WTC11 (cell line): ENCODE measurements around the gene TTN. TPM values are rescaled to one million over a fixed set of nuclear protein-coding genes. Genes with fewer than 3 reads are reported as not detected.
A peak's percentile ranks its signal among the peaks of the same experiment; 100 is the strongest.

Experiments
- ATAC-seq: fragments of 200-7000 bp; cut with Tn5 transposase; 2 replicates; pipeline ENCODE4 v1.10.0; 2021; ENCODE audit warnings: mild to moderate bottlenecking, moderate library complexity
- CTCF ChIA-PET: fragments of 300-600 bp; sonication (Branson Sonifier 250); formaldehyde crosslinking; loops from one replicate; lab custom pipeline; 2021; ENCODE audit warnings: antibody characterized with exemption; lab: Charles Lee
- POLR2A ChIA-PET: fragments of 350-600 bp; sonication (Branson Sonifier 250); formaldehyde crosslinking; loops from one replicate; lab custom pipeline; 2021; ENCODE audit warnings: antibody characterized with exemption; lab: Charles Lee
- DNase-seq: peaks from one replicate; pipeline ENCODE4 v3.0.0; 2021; ENCODE audit warnings: low spot score
- H3K27ac Mint-ChIP-seq: 2 replicates; pipeline ENCODE4 v1.8.0; 2021; ENCODE audit warnings: mixed read lengths
- H3K27me3 Mint-ChIP-seq: 2 replicates; pipeline ENCODE4 v1.8.0; 2021; ENCODE audit warnings: low read depth, mild to moderate bottlenecking, moderate library complexity, mixed read lengths
- H3K36me3 Mint-ChIP-seq: 2 replicates; pipeline ENCODE4 v1.8.0; 2021; ENCODE audit warnings: mixed read lengths
- H3K4me1 Mint-ChIP-seq: 2 replicates; pipeline ENCODE4 v1.8.0; 2022; ENCODE audit warnings: mixed read lengths
- H3K4me3 Mint-ChIP-seq: 2 replicates; pipeline ENCODE4 v1.8.0; 2021; ENCODE audit warnings: mild to moderate bottlenecking, moderate library complexity, mixed read lengths
- H3K9me3 Mint-ChIP-seq: 2 replicates; pipeline ENCODE4 v1.8.0; 2021; ENCODE audit warnings: mixed read lengths
- FOXK1 ChIP-seq: sonication (generic); formaldehyde crosslinking; IDR thresholded peaks from 2 replicates; pipeline ENCODE4 v1.8.0; 2022; ENCODE audit warnings: mild to moderate bottlenecking, moderate library complexity, missing genetic modification reagents
- FOXP1 ChIP-seq: sonication (generic); formaldehyde crosslinking; IDR thresholded peaks from 2 replicates; pipeline ENCODE4 v1.8.0; 2022; ENCODE audit warnings: missing genetic modification reagents, mild to moderate bottlenecking, moderate library complexity, borderline replicate concordance
- HMGA2 ChIP-seq: fragments of 250-450 bp; sonication (Bioruptor Pico); IDR thresholded peaks from 2 replicates; pipeline ENCODE4 v1.4.0; 2021; ENCODE audit warnings: mild to moderate bottlenecking, moderate library complexity
- JAZF1 ChIP-seq: fragments of 250-450 bp; sonication (Bioruptor Pico); IDR thresholded peaks from 2 replicates; pipeline ENCODE4 v1.9.0; 2021; ENCODE audit warnings: moderate library complexity, mild to moderate bottlenecking, inconsistent platforms
- JUN ChIP-seq: sonication (generic); formaldehyde crosslinking; IDR thresholded peaks from 2 replicates; pipeline ENCODE4 v1.8.0; 2023; ENCODE audit warnings: mild to moderate bottlenecking, missing genetic modification reagents
- NR1H2 ChIP-seq: sonication (generic); formaldehyde crosslinking; IDR thresholded peaks from 2 replicates; pipeline ENCODE4 v1.9.0; 2021; ENCODE audit warnings: mild to moderate bottlenecking, moderate library complexity, missing genetic modification reagents
- NR3C1 ChIP-seq: sonication (generic); formaldehyde crosslinking; conservative IDR thresholded peaks from 2 replicates; pipeline ENCODE4 v1.8.1; 2023; ENCODE audit warnings: low read depth, mild to moderate bottlenecking, missing genetic modification reagents
- ZBTB21 ChIP-seq: sonication (generic); formaldehyde crosslinking; IDR thresholded peaks from 2 replicates; pipeline ENCODE4 v1.8.1; 2023; ENCODE audit warnings: mild to moderate bottlenecking, missing genetic modification reagents, borderline replicate concordance
- ZNF121 ChIP-seq: sonication (generic); formaldehyde crosslinking; IDR thresholded peaks from 2 replicates; pipeline ENCODE4 v1.8.0; 2023; ENCODE audit warnings: missing genetic modification reagents
- ZNF219 ChIP-seq: sonication (generic); formaldehyde crosslinking; IDR thresholded peaks from 2 replicates; pipeline ENCODE4 v1.8.0; 2023; ENCODE audit warnings: missing genetic modification reagents, mild to moderate bottlenecking, borderline replicate concordance
- ZNF232 ChIP-seq: sonication (generic); formaldehyde crosslinking; IDR thresholded peaks from 2 replicates; pipeline ENCODE4 v1.8.0; 2022; ENCODE audit warnings: mild to moderate bottlenecking, missing genetic modification reagents
- ZNF396 ChIP-seq: fragments of 250-450 bp; sonication (Bioruptor Pico); IDR thresholded peaks from 2 replicates; pipeline ENCODE4 v1.8.0; 2021; ENCODE audit warnings: mild to moderate bottlenecking, moderate library complexity, borderline replicate concordance
- ZNF416 ChIP-seq: fragments of 250-450 bp; sonication (Bioruptor Pico); IDR thresholded peaks from 2 replicates; pipeline ENCODE4 v1.9.0; 2021; ENCODE audit warnings: mild to moderate bottlenecking, inconsistent platforms
- ZNF671 ChIP-seq: fragments of 250-450 bp; sonication (Bioruptor Pico); IDR thresholded peaks from 2 replicates; pipeline ENCODE4 v1.8.0; 2021; ENCODE audit warnings: mild to moderate bottlenecking
- total RNA-seq: library from RNA; stranded (reverse); gene quantifications from 3 replicates; pipeline ENCODE4 v1.2.3, GENCODE V29; 2021
- TF ChIP-seq, protein P1 (sequence below): fragments of 250-450 bp; sonication (Bioruptor Pico); IDR thresholded peaks from 2 replicates; pipeline ENCODE4 v1.9.0; 2021; ENCODE audit warnings: mild to moderate bottlenecking, borderline replicate concordance
- TF ChIP-seq, protein P2 (sequence below): sonication (generic); formaldehyde crosslinking; IDR thresholded peaks from 2 replicates; pipeline ENCODE4 v1.8.1; 2022; ENCODE audit warnings: missing genetic modification reagents, borderline replicate concordance
- TF ChIP-seq, protein P3 (sequence below): fragments of 200-600 bp; IDR thresholded peaks from 2 replicates; pipeline ENCODE4 v1.8.0; 2022; ENCODE audit warnings: antibody characterized with exemption
- TF ChIP-seq, protein P4 (sequence below): fragments of 250-450 bp; sonication (Bioruptor Pico); IDR thresholded peaks from 2 replicates; pipeline ENCODE4 v2.1.2; 2022; ENCODE audit warnings: mild to moderate bottlenecking, moderate library complexity
- TF ChIP-seq, protein P5 (sequence below): sonication (generic); formaldehyde crosslinking; IDR thresholded peaks from 2 replicates; pipeline ENCODE4 v1.8.0; 2023; ENCODE audit warnings: mild to moderate bottlenecking, missing genetic modification reagents

Gene TTN
- total RNA-seq, 1 experiment from 2014 or later: 4.7 TPM

DNA sequence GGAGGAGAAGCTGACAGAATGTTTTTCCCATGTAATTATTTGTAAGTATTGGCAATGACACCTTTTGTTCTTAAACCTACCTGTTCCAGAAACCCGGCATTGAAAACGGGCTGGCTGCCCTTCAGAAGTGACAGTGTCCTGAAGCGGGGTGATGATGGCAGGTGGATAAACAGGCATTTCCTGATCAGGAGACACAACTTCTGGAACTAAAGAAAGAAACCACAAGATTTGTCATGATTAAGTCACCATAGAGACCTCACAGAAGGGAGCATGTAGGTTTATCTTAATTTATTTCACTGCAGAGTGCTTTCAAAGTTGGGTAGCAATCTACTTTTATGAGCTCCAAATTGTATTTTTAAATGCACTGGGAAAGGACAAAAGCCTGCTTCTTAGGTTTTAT is 43.1 kb downstream of the TTN start:
- ChIA-PET CTCF (no interaction called here), POLR2A (no interaction called here)
- TF ChIP-seq ZNF232 (CRISPR knock-in tag): no peak
- TF ChIP-seq, protein P1, sequence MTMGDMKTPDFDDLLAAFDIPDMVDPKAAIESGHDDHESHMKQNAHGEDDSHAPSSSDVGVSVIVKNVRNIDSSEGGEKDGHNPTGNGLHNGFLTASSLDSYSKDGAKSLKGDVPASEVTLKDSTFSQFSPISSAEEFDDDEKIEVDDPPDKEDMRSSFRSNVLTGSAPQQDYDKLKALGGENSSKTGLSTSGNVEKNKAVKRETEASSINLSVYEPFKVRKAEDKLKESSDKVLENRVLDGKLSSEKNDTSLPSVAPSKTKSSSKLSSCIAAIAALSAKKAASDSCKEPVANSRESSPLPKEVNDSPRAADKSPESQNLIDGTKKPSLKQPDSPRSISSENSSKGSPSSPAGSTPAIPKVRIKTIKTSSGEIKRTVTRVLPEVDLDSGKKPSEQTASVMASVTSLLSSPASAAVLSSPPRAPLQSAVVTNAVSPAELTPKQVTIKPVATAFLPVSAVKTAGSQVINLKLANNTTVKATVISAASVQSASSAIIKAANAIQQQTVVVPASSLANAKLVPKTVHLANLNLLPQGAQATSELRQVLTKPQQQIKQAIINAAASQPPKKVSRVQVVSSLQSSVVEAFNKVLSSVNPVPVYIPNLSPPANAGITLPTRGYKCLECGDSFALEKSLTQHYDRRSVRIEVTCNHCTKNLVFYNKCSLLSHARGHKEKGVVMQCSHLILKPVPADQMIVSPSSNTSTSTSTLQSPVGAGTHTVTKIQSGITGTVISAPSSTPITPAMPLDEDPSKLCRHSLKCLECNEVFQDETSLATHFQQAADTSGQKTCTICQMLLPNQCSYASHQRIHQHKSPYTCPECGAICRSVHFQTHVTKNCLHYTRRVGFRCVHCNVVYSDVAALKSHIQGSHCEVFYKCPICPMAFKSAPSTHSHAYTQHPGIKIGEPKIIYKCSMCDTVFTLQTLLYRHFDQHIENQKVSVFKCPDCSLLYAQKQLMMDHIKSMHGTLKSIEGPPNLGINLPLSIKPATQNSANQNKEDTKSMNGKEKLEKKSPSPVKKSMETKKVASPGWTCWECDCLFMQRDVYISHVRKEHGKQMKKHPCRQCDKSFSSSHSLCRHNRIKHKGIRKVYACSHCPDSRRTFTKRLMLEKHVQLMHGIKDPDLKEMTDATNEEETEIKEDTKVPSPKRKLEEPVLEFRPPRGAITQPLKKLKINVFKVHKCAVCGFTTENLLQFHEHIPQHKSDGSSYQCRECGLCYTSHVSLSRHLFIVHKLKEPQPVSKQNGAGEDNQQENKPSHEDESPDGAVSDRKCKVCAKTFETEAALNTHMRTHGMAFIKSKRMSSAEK (CRISPR knock-in tag): no peak
- TF ChIP-seq, protein P2, sequence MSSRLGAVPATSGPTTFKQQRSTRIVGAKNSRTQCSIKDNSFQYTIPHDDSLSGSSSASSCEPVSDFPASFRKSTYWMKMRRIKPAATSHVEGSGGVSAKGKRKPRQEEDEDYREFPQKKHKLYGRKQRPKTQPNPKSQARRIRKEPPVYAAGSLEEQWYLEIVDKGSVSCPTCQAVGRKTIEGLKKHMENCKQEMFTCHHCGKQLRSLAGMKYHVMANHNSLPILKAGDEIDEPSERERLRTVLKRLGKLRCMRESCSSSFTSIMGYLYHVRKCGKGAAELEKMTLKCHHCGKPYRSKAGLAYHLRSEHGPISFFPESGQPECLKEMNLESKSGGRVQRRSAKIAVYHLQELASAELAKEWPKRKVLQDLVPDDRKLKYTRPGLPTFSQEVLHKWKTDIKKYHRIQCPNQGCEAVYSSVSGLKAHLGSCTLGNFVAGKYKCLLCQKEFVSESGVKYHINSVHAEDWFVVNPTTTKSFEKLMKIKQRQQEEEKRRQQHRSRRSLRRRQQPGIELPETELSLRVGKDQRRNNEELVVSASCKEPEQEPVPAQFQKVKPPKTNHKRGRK (CRISPR knock-in tag): no peak
- DNase-seq (no peak), ATAC-seq (no peak)
- Mint-ChIP-seq H3K4me3 (no peak overlapping the region), H3K4me1 (no peaks in the 10 kb centered on the region), H3K27me3 (no peaks in the 10 kb centered on the region), H3K9me3 (no peaks in the 10 kb centered on the region), H3K36me3 (no peaks in the 10 kb centered on the region), H3K27ac (no peak overlapping the region)

DNA sequence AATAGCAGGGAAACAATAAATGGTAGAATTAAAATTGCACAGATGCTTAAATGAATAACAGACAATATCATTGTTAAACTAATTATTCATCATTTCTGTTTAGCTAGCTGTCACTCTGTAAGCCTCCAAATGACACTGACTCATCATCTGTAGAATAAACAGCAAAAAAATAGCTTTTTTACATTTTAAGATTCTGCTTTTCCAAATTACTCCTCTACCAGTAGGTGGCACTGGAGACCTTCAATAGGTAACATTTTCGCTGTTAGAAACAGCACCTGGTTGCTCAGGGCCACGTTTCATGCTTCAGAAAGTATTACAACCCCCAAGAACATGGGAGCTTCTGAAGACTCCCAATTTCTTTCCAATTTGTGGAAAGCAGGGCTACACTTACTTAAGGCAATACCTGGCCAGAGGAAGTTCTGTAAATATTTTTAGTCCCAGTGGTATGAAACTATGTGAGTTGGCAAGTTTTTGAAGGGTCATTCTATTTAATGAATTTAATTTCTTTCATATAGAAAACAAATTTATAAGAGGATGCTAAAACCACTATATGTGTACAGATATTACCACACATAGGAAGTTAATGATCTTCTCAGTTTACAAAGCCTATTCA is 45.4 kb downstream of the TTN start:
- POLR2A ChIA-PET: no interaction called here
- H3K36me3 Mint-ChIP-seq: no peaks in the 10 kb centered on the region
- no peak overlapping the region for H3K4me3 Mint-ChIP-seq
- peak; percentile 78 for ATAC-seq
- peak; percentile 22 for DNase-seq
- TF ChIP-seq NR3C1 (CRISPR knock-in tag) (no peak), ZNF671 (CRISPR knock-in tag) (no peak), FOXK1 (CRISPR knock-in tag) (no peak)
- TF ChIP-seq, protein P3, sequence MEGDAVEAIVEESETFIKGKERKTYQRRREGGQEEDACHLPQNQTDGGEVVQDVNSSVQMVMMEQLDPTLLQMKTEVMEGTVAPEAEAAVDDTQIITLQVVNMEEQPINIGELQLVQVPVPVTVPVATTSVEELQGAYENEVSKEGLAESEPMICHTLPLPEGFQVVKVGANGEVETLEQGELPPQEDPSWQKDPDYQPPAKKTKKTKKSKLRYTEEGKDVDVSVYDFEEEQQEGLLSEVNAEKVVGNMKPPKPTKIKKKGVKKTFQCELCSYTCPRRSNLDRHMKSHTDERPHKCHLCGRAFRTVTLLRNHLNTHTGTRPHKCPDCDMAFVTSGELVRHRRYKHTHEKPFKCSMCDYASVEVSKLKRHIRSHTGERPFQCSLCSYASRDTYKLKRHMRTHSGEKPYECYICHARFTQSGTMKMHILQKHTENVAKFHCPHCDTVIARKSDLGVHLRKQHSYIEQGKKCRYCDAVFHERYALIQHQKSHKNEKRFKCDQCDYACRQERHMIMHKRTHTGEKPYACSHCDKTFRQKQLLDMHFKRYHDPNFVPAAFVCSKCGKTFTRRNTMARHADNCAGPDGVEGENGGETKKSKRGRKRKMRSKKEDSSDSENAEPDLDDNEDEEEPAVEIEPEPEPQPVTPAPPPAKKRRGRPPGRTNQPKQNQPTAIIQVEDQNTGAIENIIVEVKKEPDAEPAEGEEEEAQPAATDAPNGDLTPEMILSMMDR: peak; percentile 48
- no peaks in the 10 kb centered on the region for H3K9me3 Mint-ChIP-seq
- CTCF ChIA-PET: interaction anchor here (0.6 to 1.2 kb wide), 21 partner anchors 9 to 1175 kb away, joined by 3 to 7 read pairs (median 3); no protein-coding TSS in a partner anchor
- no peaks in the 10 kb centered on the region for H3K4me1 Mint-ChIP-seq
- H3K27ac Mint-ChIP-seq: no peak overlapping the region
- H3K27me3 Mint-ChIP-seq: no peaks in the 10 kb centered on the region

DNA sequence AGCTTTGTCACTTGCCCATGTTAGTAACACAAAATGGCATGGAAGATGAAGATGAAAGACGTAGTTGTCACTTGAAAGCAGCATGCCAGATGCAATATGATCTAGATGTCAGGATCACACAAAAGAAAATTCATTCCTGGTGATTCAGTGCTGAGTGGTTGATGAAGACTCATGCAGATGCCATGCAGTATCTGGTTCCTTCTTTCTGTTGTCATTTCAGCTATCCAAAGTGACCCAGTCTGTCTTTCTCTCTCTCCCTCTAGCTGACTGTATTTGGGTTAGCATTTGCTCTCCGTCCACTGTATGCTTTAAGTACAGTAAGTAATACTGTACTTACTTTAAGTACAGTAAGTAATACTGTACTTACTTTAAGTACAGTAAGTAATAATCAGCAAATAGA is 50.4 kb downstream of the TTN start:
- no peaks in the 10 kb centered on the region for H3K9me3 Mint-ChIP-seq
- ATAC-seq (no peak), DNase-seq (no peak)
- no peak overlapping the region for H3K27ac Mint-ChIP-seq
- H3K36me3 Mint-ChIP-seq: no peaks in the 10 kb centered on the region
- POLR2A ChIA-PET: no interaction called here
- CTCF ChIA-PET: no interaction called here
- H3K4me3 Mint-ChIP-seq: no peak overlapping the region
- no peaks in the 10 kb centered on the region for H3K4me1 Mint-ChIP-seq
- no peaks in the 10 kb centered on the region for H3K27me3 Mint-ChIP-seq
- TF ChIP-seq JAZF1 (CRISPR knock-in tag) (no peak), ZNF396 (no peak), ZBTB21 (CRISPR knock-in tag) (no peak), ZNF121 (no peak), JUN (CRISPR knock-in tag) (no peak), ZNF232 (CRISPR knock-in tag) (no peak), ZNF416 (CRISPR knock-in tag) (no peak), NR1H2 (CRISPR knock-in tag) (no peak), HMGA2 (no peak), FOXP1 (CRISPR knock-in tag) (no peak), ZNF671 (CRISPR knock-in tag) (no peak), ZNF219 (CRISPR knock-in tag) (no peak)
- TF ChIP-seq, protein P4, sequence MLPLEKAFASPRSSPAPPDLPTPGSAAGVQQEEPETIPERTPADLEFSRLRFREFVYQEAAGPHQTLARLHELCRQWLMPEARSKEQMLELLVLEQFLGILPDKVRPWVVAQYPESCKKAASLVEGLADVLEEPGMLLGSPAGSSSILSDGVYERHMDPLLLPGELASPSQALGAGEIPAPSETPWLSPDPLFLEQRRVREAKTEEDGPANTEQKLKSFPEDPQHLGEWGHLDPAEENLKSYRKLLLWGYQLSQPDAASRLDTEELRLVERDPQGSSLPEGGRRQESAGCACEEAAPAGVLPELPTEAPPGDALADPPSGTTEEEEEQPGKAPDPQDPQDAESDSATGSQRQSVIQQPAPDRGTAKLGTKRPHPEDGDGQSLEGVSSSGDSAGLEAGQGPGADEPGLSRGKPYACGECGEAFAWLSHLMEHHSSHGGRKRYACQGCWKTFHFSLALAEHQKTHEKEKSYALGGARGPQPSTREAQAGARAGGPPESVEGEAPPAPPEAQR (CRISPR knock-in tag): no peak
- TF ChIP-seq, protein P5, sequence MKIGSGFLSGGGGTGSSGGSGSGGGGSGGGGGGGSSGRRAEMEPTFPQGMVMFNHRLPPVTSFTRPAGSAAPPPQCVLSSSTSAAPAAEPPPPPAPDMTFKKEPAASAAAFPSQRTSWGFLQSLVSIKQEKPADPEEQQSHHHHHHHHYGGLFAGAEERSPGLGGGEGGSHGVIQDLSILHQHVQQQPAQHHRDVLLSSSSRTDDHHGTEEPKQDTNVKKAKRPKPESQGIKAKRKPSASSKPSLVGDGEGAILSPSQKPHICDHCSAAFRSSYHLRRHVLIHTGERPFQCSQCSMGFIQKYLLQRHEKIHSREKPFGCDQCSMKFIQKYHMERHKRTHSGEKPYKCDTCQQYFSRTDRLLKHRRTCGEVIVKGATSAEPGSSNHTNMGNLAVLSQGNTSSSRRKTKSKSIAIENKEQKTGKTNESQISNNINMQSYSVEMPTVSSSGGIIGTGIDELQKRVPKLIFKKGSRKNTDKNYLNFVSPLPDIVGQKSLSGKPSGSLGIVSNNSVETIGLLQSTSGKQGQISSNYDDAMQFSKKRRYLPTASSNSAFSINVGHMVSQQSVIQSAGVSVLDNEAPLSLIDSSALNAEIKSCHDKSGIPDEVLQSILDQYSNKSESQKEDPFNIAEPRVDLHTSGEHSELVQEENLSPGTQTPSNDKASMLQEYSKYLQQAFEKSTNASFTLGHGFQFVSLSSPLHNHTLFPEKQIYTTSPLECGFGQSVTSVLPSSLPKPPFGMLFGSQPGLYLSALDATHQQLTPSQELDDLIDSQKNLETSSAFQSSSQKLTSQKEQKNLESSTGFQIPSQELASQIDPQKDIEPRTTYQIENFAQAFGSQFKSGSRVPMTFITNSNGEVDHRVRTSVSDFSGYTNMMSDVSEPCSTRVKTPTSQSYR (CRISPR knock-in tag): no peak
